Activated T-cell treated with anti-CD3 and anti-CD28 coated beads, Interleukin-2, amount 50 U/mL, for 24 hours (primary cell): ENCODE measurements around the gene CFAP68.
A peak's percentile ranks its signal among the peaks of the same experiment; 100 is the strongest.

Experiments
- DNase-seq: peaks from one replicate; pipeline ENCODE4 v3.0.0-alpha.2; 2020
- H3K27ac Mint-ChIP-seq: 2 replicates; pipeline ENCODE4 v1.8.0; 2020; ENCODE audit warnings: mild to moderate bottlenecking, mixed read lengths
- H3K27me3 Mint-ChIP-seq: 2 replicates; pipeline ENCODE4 v1.8.0; 2020; ENCODE audit warnings: mixed read lengths
- H3K36me3 Mint-ChIP-seq: 2 replicates; pipeline ENCODE4 v1.8.0; 2020; ENCODE audit warnings: low read depth, mixed read lengths
- H3K4me1 Mint-ChIP-seq: 2 replicates; pipeline ENCODE4 v1.8.0; 2020; ENCODE audit warnings: low read depth, mixed read lengths
- H3K4me3 Mint-ChIP-seq: 2 replicates; pipeline ENCODE4 v1.8.0; 2020; ENCODE audit warnings: mild to moderate bottlenecking, moderate library complexity, mixed read lengths
- H3K9me3 Mint-ChIP-seq: 2 replicates; pipeline ENCODE4 v1.8.0; 2020; ENCODE audit warnings: mixed read lengths

Gene CFAP68

GRCh38 chr11:111886844-111887243 is 7.5 kb downstream of the CFAP68 start:
- no peak for DNase-seq
- Mint-ChIP-seq H3K36me3 (peaks cover 11% of the 10 kb centered on the region), H3K9me3 (no peaks in the 10 kb centered on the region), H3K27ac (no peak overlapping the region), H3K4me3 (no peak overlapping the region), H3K4me1 (peaks cover 3% of the 10 kb centered on the region), H3K27me3 (no peaks in the 10 kb centered on the region)

DNA sequence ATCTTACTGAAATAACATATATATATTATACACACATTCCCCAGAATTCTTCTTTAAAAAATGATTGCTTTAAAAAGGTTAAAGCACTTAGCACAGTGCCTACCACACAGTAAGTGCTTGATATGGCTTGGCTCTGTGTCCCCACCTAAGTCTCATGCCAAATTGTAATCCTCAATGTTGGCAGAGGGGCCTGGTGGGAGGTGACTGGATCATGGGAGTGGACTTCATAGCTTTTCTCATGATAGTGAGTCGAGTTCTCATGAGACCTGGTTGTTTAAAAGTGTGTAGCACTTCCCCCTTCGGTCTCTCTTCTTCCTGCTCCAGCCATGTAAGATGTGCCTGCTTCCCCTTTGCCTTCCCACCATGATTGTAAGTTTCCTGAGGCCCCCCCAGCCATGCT is 26.1 kb downstream of the CFAP68 start:
- H3K4me1 Mint-ChIP-seq = no peaks in the 10 kb centered on the region
- no peak overlapping the region for H3K4me3 Mint-ChIP-seq
- no peak for DNase-seq
- no peak overlapping the region for H3K27ac Mint-ChIP-seq
- H3K36me3 Mint-ChIP-seq = no peaks in the 10 kb centered on the region
- no peaks in the 10 kb centered on the region for H3K9me3 Mint-ChIP-seq
- H3K27me3 Mint-ChIP-seq = peaks cover 3% of the 10 kb centered on the region

DNA sequence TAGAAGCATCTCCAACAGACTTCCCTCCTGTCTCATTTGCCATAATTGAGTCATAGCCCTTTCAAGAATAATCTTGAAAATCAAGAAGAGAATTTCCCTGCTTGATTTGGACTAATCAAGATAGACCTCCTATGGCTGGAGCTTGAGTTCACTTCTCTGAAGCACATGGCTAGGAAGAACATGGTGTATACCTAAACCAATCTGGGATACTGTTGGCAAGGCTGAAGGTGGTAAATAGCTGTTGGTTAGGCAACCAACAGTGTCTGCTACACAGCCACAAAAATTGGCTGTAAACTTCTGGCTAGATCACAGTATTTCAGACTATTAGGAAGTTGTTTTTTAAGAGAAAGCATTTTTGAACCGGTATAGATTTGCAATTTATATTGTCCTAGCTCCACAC is 27.3 kb downstream of the CFAP68 start:
- no peak for DNase-seq
- Mint-ChIP-seq H3K9me3 (no peaks in the 10 kb centered on the region), H3K27ac (no peak overlapping the region), H3K27me3 (peaks cover 13% of the 10 kb centered on the region), H3K4me1 (no peaks in the 10 kb centered on the region), H3K4me3 (no peak overlapping the region), H3K36me3 (no peaks in the 10 kb centered on the region)

GRCh38 chr11:111908639-111909305 is 29.4 kb downstream of the CFAP68 start:
- Mint-ChIP-seq H3K4me3 (no peak overlapping the region), H3K9me3 (no peaks in the 10 kb centered on the region), H3K4me1 (no peaks in the 10 kb centered on the region), H3K27me3 (peaks cover 27% of the 10 kb centered on the region), H3K36me3 (no peaks in the 10 kb centered on the region), H3K27ac (no peak overlapping the region)
- no peak for DNase-seq

GRCh38 chr11:111909378-111909777 is 30.0 kb downstream of the CFAP68 start:
- Mint-ChIP-seq H3K27me3 (peaks cover 32% of the 10 kb centered on the region), H3K9me3 (no peaks in the 10 kb centered on the region), H3K4me1 (no peaks in the 10 kb centered on the region), H3K27ac (no peak overlapping the region), H3K36me3 (no peaks in the 10 kb centered on the region), H3K4me3 (no peak overlapping the region)
- DNase-seq = no peak

DNA sequence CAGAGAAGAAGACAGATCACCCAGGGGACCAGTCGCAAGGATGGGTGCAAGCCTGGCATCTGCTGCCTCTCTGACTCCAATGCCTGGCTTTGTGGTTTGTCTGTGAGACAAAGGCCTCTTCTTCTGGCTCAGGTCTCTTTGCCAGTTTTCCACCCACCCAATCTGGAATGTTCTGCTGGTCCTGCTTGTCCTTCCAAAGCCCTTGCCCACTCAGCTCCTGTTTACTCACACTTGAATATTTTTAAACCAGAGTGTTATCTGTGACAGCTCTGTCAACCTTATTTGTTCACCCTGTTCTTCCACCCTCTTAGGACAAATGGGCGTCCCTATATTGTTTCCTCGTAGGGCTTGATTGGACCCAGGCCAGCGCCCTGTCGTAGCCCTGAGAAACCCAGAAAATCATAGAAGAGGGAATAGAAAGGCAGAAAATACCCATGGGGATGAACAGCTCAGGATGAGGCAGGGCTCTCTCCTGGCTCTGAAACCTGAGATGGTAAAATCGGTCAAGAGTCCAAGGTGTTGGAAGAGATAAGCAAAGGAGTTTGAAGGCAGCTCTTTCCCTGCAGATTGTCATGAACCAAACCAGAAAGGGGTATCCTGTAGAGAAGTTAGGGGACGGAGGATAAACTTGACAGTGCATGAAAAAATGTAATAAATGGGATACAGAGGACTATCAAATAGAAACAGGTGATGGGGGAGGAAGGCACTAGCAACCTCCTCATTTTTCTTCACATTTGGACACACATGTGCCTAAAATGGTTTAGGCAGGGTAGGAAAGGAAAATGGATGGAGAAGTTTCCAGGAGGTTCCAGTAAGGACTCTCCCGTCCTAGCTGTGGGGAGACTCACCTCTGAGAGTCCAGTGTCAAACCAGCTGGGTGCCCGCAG is 31.6 kb downstream of the CFAP68 start:
- Mint-ChIP-seq H3K36me3 (no peaks in the 10 kb centered on the region), H3K27me3 (peaks cover 39% of the 10 kb centered on the region), H3K27ac (no peak overlapping the region)

DNA sequence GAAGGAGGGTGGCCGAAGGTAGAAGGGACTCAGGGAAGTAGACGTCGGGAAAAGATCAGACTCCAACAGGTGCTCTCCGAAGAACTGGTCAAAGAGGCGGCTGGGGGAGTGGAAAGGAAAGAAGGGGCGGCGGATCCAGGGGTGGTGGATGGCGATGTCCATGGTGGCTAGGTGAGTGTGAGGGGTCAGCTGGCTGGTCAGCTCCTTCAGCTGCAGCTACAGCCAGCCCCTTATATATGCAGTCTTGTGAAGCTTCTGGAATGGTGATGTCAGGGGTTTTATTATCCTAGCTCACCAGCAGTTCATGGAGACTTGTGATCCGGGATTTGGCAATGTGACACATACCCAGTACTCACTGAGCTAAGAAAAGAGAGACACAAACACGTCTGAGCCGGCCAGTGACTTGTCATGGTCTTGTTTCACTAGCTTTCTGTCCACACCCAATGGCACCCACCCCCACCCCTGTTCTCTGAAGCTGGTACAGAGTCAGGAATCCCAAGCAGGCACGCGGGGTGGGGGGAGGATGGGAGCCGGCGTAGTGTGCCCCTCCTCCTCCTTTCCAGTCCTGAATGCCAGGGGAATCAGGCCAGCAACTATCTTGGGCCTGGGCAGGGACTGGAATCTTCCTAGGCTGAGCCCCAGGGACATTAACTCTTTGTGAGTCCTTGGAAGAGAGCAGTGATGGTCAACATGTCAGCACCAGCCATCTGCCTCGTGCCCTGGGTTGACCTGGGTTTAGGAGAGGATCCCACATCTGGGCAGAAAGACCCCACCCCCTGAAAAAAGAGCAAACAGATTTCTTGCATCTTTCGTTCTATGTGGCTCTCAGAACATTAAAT is 32.4 kb downstream of the CFAP68 start, which contains the start of gene CRYAB:
Gene CRYAB, minus strand, starts transcription at position 208 of the 839 bp plus-strand sequence. Its CDS starts 46 bp downstream, at position 162.
- Mint-ChIP-seq H3K4me1 (no peaks in the 10 kb centered on the region), H3K27me3 (peaks cover 48% of the 10 kb centered on the region), H3K27ac (no peak within 1 kb of the TSS), H3K9me3 (no peaks in the 10 kb centered on the region), H3K4me3 (no peak within 1 kb of the TSS), H3K36me3 (no peaks in the 10 kb centered on the region)
- DNase-seq = no peak

More for the DNA sequence above, 31.6 kb downstream of the CFAP68 start:
- H3K4me1 Mint-ChIP-seq = no peaks in the 10 kb centered on the region
- DNase-seq = no peak
- no peak overlapping the region for H3K4me3 Mint-ChIP-seq
- no peaks in the 10 kb centered on the region for H3K9me3 Mint-ChIP-seq

DNA sequence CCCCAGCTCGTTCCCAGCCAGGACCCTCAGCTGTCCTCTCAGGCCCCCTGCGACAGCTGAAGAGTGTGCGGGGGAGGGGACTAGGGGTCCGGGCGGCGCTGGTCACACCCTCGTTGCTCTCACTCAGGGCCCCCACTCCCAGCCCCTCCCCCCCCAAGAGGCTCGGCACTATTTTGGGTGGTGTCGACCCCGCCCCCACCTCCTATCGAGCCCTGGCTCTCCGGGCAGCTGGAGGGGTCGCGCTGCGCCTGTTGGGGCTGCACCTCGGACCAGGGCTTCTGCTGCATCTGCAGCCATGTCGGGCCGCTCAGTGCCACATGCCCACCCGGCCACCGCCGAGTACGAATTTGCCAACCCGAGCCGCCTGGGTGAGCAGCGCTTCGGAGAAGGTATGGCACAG is 33.2 kb downstream of the CFAP68 start, which contains the start of gene HSPB2:
Gene HSPB2, plus strand, starts transcription at position 200 of the 400 bp plus-strand sequence. Its CDS starts 96 bp downstream, at position 296.
- Mint-ChIP-seq H3K36me3 (no peaks in the 10 kb centered on the region), H3K9me3 (no peaks in the 10 kb centered on the region), H3K27ac (no peak within 1 kb of the TSS), H3K4me3 (no peak within 1 kb of the TSS), H3K27me3 (peaks cover 52% of the 10 kb centered on the region), H3K4me1 (no peaks in the 10 kb centered on the region)
- no peak for DNase-seq

- H3K27me3 Mint-ChIP-seq = peaks cover 57% of the 10 kb centered on the region
- no peak for DNase-seq
- no peak overlapping the region for H3K4me3 Mint-ChIP-seq
- no peak overlapping the region for H3K27ac Mint-ChIP-seq
- no peaks in the 10 kb centered on the region for H3K36me3 Mint-ChIP-seq
- no peaks in the 10 kb centered on the region for H3K9me3 Mint-ChIP-seq
- no peaks in the 10 kb centered on the region for H3K4me1 Mint-ChIP-seq
These were observed 33.9 kb downstream of the CFAP68 start for GRCh38 chr11:111913031-111913861.

DNA sequence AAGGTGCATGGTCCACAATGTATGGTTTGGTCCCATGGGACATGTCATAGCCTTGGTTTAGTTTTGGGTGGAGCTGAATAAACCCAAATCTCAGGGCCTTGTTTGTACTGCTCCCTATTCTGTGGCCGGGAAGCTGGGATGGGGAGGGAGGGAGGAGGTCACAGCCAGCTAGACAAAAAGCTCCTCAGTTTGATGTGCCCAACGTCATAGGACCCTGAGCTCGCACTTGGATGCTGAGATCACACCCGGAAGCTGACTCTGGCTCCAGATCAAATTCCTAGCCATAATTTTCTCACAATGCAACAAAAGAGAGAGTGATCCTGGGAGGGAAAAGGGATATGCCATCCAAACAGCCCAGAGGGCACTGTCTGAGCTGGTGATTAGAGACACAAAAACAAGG is 34.7 kb downstream of the CFAP68 start:
- Mint-ChIP-seq H3K27me3 (peaks cover 58% of the 10 kb centered on the region), H3K36me3 (no peaks in the 10 kb centered on the region), H3K4me1 (no peaks in the 10 kb centered on the region), H3K27ac (no peak overlapping the region), H3K4me3 (no peak overlapping the region), H3K9me3 (no peaks in the 10 kb centered on the region)
- DNase-seq = no peak

GRCh38 chr11:111916768-111917167 is 37.4 kb downstream of the CFAP68 start:
- Mint-ChIP-seq H3K36me3 (no peaks in the 10 kb centered on the region), H3K4me1 (no peaks in the 10 kb centered on the region), H3K27ac (no peak overlapping the region), H3K27me3 (peaks cover 47% of the 10 kb centered on the region), H3K9me3 (no peaks in the 10 kb centered on the region), H3K4me3 (no peak overlapping the region)
- no peak for DNase-seq

DNA sequence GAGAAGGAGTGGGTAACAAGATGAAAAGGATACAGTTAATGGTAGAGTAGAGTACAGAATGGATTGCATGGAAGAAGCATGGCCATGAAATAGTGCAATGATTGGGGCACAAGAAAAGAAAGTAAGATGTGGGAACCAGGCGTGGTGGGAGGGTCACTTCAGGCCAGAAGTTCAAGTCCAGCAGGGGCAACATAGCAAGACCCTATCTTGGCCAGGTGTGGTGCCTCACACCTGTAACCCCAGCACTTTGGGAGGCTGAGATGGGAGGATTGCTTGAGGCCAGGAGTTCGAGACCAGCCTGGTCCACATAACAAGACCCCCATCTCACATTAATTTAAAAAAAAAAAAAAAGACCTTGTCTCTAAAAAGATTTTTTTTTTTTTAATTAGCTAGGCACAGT is 38.0 kb downstream of the CFAP68 start:
- Mint-ChIP-seq H3K27ac (no peak overlapping the region), H3K27me3 (peaks cover 42% of the 10 kb centered on the region), H3K4me1 (no peaks in the 10 kb centered on the region)

DNA sequence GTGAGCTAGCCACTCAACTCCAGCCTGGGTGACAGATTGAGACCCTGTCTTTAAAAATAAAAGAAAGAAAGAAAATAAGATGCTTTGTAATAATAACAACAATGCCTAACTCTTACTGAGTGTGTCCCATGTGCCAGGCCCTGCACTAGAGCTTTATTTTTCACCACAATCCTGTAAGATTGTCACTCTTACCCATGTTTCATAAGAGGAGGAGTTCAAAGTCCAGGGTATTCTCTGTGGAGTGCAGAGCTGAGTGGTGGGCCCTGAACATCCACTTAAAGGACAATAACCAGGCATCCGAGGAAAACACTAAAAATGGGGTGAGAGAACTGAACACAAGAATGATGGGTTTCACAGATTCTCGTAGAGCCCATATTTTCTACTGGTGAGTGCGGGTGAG is 38.4 kb downstream of the CFAP68 start:
- Mint-ChIP-seq H3K9me3 (no peaks in the 10 kb centered on the region), H3K4me1 (no peaks in the 10 kb centered on the region), H3K4me3 (no peak overlapping the region), H3K36me3 (no peaks in the 10 kb centered on the region), H3K27ac (peak overlapping the region; percentile 9), H3K27me3 (peaks cover 41% of the 10 kb centered on the region)
- no peak for DNase-seq

More for the DNA sequence above, 38.0 kb downstream of the CFAP68 start:
- no peaks in the 10 kb centered on the region for H3K9me3 Mint-ChIP-seq
- H3K4me3 Mint-ChIP-seq = no peak overlapping the region
- no peaks in the 10 kb centered on the region for H3K36me3 Mint-ChIP-seq
- no peak for DNase-seq
